Activated gamma-delta T cell treated with Interleukin-2 at 50 U/mL for 16 hours (primary cell): ENCODE results near the gene IQCH.

Experiments used
- DNase-seq: peaks from one replicate; pipeline ENCODE4 v3.0.0-alpha.2; 2020

Gene IQCH

GRCh38 chr15:67543348-67543718 lies 288.7 kb downstream of the IQCH start:
- no peak for DNase-seq

DNA sequence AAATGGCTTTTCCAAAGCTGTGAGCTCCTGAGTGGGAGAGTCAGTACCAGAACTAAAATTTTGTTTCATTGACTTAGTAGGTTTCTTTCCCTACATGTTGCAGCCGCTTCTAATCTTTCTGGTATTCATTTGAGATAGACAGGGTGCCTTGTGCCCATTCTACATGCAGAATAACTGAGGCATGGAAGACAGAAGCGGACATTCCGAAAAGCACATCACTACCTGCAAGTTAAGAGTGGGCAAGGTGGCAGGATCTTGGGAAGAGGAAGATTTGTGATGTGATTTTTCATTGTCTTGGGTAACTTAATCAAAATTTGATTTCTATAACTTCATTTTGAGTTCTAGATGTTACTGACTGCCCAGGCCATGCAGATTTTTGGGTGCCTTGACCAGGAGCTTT lies 289.9 kb downstream of the IQCH start:
- no peak for DNase-seq

DNA sequence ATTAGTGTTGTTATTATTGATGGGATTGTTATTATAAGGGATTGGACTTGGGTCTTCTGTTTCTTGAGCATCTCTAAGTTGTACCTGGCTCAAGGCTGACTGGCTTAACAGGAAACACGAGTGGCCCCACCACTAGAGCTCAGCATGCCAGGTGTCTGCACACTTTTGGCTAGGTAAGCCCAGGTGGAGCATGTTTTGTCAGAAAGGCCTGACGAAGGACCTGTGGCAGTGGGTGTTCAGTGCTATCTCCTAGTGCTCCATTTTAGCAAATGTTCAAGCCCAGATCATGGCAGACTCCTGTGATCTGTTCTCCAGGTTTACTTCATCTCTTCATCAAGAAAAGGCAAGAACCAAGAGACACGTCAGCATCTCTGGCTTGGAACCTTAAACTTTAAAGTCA lies 291.3 kb downstream of the IQCH start:
- DNase-seq, result no peak

GRCh38 chr15:67547064-67547463 lies 292.5 kb downstream of the IQCH start:
- no peak for DNase-seq

GRCh38 chr15:67547836-67548235 lies 293.2 kb downstream of the IQCH start:
- no peak for DNase-seq

DNA sequence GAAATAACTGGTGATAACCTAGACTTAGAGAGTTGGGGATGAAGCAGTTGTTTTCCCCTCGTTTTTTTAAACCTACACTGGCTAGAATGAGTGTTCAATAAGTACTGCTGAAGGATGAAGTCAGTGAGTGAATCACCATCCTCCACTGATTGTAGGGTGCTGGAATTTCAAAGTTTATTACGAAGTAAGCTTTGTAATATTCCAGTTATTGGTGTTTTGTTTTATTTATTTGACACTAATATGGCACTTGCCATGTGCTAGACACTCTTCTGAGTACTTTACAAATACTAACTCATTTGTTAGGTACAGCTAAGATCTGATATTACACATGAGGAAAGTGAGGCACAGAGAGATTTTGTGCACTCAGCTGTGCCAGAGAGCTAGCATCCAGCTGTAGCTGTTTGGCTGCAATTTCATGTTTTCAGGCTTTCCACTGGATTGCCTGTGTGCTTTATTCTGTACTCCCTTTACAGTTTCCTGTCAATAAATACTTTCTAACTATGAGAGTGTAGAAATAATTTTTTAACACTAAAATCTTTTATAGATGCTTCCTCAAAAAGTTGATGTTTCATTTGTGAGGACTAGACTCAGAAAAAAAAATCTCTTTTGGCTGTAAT lies 293.8 kb downstream of the IQCH start:
- DNase-seq, result no peak

GRCh38 chr15:67548862-67549651 lies 294.5 kb downstream of the IQCH start:
- DNase-seq, result no peak

DNA sequence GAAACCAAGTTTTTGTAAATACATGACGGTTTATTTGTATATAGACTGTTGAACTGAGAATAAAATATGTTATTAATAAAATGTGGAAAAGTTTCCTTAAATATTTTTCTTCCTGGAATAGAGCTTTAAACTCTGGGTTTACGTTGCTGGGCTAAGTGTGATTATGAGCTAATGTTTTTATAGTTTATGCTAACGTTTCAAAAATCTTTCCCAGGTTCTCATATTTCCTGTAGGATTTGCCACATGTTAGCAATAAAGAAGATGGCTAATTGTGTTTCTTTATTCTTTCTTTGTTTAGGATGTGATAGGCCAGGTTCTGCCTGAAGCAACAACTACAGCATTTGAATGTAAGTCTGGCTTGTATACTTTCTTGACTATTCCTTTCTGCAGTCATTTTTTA lies 295.1 kb downstream of the IQCH start:
- DNase-seq, result no peak

DNA sequence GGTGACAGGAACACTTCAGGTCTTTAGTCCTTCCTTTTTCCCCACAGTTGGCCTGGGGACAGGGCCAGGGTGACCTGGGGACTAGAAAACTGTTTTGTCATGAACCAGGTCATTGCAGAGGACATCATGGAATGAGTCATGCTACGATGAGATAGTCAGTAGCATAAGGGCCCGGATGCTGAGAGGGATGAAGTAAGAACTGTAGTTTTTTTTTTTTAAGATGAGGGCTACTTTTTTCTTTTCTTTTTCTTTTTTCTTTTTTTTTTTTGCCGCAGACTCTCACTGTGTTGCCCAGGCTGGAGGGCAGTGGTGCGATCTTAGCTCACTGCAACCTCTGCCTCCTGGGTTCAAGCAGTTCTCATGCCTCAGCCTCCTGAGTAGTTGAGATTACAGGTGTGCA lies 295.9 kb downstream of the IQCH start:
- DNase-seq, result no peak

GRCh38 chr15:67551207-67551743 lies 296.7 kb downstream of the IQCH start:
- no peak for DNase-seq
